Right lobe of liver (tissue), 6 donors: ENCODE data around the gene NT5C3A. TPM values are rescaled to one million over a fixed set of nuclear protein-coding genes. Genes with fewer than 3 reads are reported as not detected.

ENCODE experiments used
- ATAC-seq, 4 donors: fragments of 200-7000 bp; cut with Tn5 transposase; one replicate each; pipeline ENCODE4 v1.9.1; 2020; ENCODE audit warnings: mild to moderate bottlenecking in 4 of 4, moderate library complexity in 4 of 4
- DNase-seq, 3 donors: peaks; one replicate each; pipeline ENCODE4 v3.0.0-alpha.2; 2020
- H3K27ac ChIP-seq, 3 donors: fragments of 200-600 bp; one replicate each; pipeline ENCODE4 v1.8.0; 2022
- H3K27me3 ChIP-seq, 2 donors: fragments of 200-600 bp; one replicate each; pipeline ENCODE4 v1.8.0; 2022
- H3K36me3 ChIP-seq, 4 donors: fragments of 200-600 bp; sonication (generic) in 1 of 4; one replicate each; pipeline versions ENCODE4 v1.5.1 to v1.8.0; 2017 to 2022; ENCODE audit warnings: control low read depth in 1 of 4
- H3K4me1 ChIP-seq, 4 donors: fragments of 200-600 bp; sonication (generic) in 1 of 4; one replicate each; pipeline versions ENCODE4 v1.5.1 to v1.8.0; 2017 to 2022; ENCODE audit warnings: control low read depth in 1 of 4
- H3K4me3 ChIP-seq, 3 donors: fragments of 200-600 bp; one replicate each; pipeline ENCODE4 v1.8.0; 2022
- H3K9me3 ChIP-seq, 4 donors: fragments of 200-600 bp; sonication (generic) in 1 of 4; one replicate each; pipeline versions ENCODE4 v1.5.1 to v1.8.0; 2017 to 2022; ENCODE audit warnings: control low read depth in 1 of 4
- CTCF ChIP-seq, 4 donors: fragments of 200-600 bp in 3 of 4; fragments of 450-650 bp in 1 of 4; IDR thresholded peaks; one replicate each; pipeline versions ENCODE4 v1.5.1 to v1.8.0; 2016 to 2022; ENCODE audit warnings: antibody characterized with exemption in 4 of 4, mild to moderate bottlenecking in 2 of 4
- POLR2A ChIP-seq: fragments of 450-650 bp; IDR thresholded peaks from one replicate; pipeline ENCODE4 v1.6.1; 2017; ENCODE audit warnings: antibody characterized with exemption, mild to moderate bottlenecking
- WGBS: methylation state at CpG from one replicate; pipeline ENCODE4 v1.1.6; 2018; ENCODE audit warnings: low coverage, low lambda C conversion rate; ENCODE audit not compliant: insufficient coverage; ENCODE audit errors: missing lambda C conversion rate; 5-methylcytosine and 5-hydroxymethylcytosine counted together
- intact Hi-C, 2 donors: fragments of 100-400 bp; cut with DNase I; formaldehyde crosslinking; loops; one replicate each; pipeline versions ENCODE4 v1.11.2 to v1.14.1; 2022
- total RNA-seq, 6 experiments: library from RNA; depleted of rRNA in 2 of 6; stranded (reverse); fragments of >200 nt in 2 of 6; fragmentation: NEBNext Ultra II Directional in 3 of 6; extraction: Animal tissue kit (Norgen Biotek cat#: 25700) in 3 of 6; gene quantifications; one replicate each; pipeline versions ENCODE4 v1.1.0 to v1.2.4, GENCODE V29; 2016 to 2023
- donor health status: DM: no; HTN: yes; CAD: no.
- donor health status: DM: no; HTN: no; CAD: no.
- donor health status: DM: no; HTN: no; CAD: no.
- donor health status: DM: no; HTN: yes; CAD: no.
- donor health status: DM: no; HTN: yes; CAD: no.

NT5C3A gene
- total RNA-seq, 6 experiments from 2014 or later: 7.7 to 26.7 (median 11.0) TPM

- TF ChIP-seq CTCF (IDR thresholded peaks at IDR 0.05) (no peak), POLR2A (no peak)
- intact Hi-C loops: no loop called here
- Histone ChIP-seq H3K4me1 (peaks cover 0 to 17% (median 8%) of the 10 kb centered on the region in 4 donors), H3K9me3 (no peaks in the 10 kb centered on the region), H3K36me3 (no peaks in the 10 kb centered on the region), H3K27ac (no peak overlapping the region), H3K4me3 (no peak overlapping the region), H3K27me3 (no peaks in the 10 kb centered on the region)
- DNase-seq: no peak
- WGBS: 66% methylated on average over 5 of the region's 5 CpGs
- ATAC-seq: peak in 3 of 4 donors; percentile 25 to 63 (median 32)
These were observed 7.4 kb downstream of the NT5C3A start for GRCh38 chr7:33055158-33055557.

DNA sequence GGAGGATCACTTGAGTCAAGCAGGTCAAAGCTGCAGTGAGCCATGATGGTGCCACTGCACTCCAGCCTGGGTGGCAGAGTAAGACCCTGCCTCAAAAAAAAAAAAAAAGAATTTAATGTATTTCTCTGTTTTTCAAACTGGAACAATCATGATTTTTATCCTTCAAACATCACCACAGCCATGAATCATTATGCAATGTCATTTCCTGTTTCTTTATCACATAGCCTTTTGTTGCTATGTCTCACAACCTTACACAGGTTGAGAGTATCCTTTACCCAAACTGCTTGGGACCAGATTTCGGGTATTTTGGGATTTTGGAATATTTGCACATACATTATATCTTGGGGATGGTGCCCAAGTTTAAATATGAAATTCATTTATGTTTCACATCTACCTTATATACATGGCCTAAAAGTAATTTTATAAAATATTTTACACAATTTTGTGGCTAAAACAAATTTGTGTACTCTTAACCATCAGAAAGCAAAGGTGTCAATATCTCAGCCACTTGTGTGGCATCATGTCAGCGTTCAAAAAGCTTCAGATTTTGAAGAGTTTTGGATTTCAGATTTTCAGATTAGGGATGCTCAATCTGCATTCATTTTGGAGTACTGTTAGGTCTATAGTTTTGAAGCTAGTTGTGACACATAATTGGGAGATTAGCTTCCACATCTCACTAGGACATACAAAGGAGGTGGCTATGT, 8.2 kb downstream of the NT5C3A start:
- H3K27me3 ChIP-seq: no peaks in the 10 kb centered on the region
- H3K27ac ChIP-seq: no peak overlapping the region
- no peak for DNase-seq
- ATAC-seq: peak in 1 of 4 donors; percentile 54
- no peaks in the 10 kb centered on the region for H3K36me3 ChIP-seq
- 89% methylated on average over 2 of the region's 2 CpGs for WGBS
- no peak overlapping the region for H3K4me3 ChIP-seq
- TF ChIP-seq POLR2A: no peak
- TF ChIP-seq CTCF (IDR thresholded peaks at IDR 0.05): no peak
- H3K9me3 ChIP-seq: no peaks in the 10 kb centered on the region
- intact Hi-C loops: no loop called here
- peaks cover 0 to 18% (median 6%) of the 10 kb centered on the region in 4 donors for H3K4me1 ChIP-seq

DNA sequence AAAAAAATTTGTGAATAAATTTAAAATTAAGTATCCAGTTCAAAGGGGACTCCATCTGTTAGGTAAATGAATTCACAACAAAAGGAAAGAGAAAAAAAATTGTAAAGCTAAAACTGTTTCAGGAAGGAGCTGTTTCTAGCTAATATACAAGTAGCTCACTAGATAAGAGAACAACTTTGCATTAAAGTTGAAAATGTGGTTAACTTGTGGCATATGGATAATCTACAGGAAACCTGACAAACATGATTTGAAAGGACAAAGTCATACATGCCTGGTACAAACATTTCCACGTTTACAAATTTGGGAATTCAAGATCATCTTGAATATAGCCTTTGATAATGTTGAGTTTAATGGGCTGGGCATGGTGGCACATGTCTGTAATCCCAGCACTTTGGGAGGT, 8.9 kb downstream of the NT5C3A start:
- no peak for TF ChIP-seq POLR2A
- no peak for TF ChIP-seq CTCF (IDR thresholded peaks at IDR 0.05)
- DNase-seq (no peak), ATAC-seq (no peak)
- Histone ChIP-seq H3K9me3 (no peaks in the 10 kb centered on the region), H3K27ac (no peak overlapping the region), H3K36me3 (no peaks in the 10 kb centered on the region), H3K4me3 (no peak overlapping the region), H3K27me3 (no peaks in the 10 kb centered on the region), H3K4me1 (peaks cover 0 to 18% (median 6%) of the 10 kb centered on the region in 4 donors)
- 53% methylated on average over 1 of the region's 1 CpG for WGBS
- intact Hi-C loops: no loop called here

- Histone ChIP-seq H3K27me3 (no peaks in the 10 kb centered on the region), H3K9me3 (no peaks in the 10 kb centered on the region), H3K4me1 (peaks cover 0 to 18% (median 8%) of the 10 kb centered on the region in 4 donors), H3K27ac (peak overlapping the region; percentile 10 to 47 (median 14)), H3K4me3 (peak overlapping the region in 1 of 3 donors; percentile 7), H3K36me3 (no peaks in the 10 kb centered on the region)
- intact Hi-C loops: no loop called here
- ATAC-seq: peak; percentile 78 to 90 (median 83)
- no peak for DNase-seq
- TF ChIP-seq POLR2A (no peak), CTCF (IDR thresholded peaks at IDR 0.05) (peak; percentile 69 to 74 (median 74))
- 0% methylated on average over 1 of the region's 1 CpG for WGBS
These were observed 11.8 kb downstream of the NT5C3A start for GRCh38 chr7:33050535-33051318.
